Caco-2 (cell line): Measurements from ENCODE around the gene SLF2. TPM values are rescaled to one million over a fixed set of nuclear protein-coding genes. Genes with fewer than 3 reads are reported as not detected.

Experiments used
- BruUV-seq: library from RNA; stranded (reverse); fragments of 400-500 nt; replicated peaks from 2 replicates; lab custom pipeline; 2021; lab: Mats Ljungman, UMichigan
- CTCF ChIA-PET: fragments of 300-600 bp; sonication (Branson Sonifier 250); formaldehyde crosslinking; loops from one replicate; lab custom pipeline; 2022; ENCODE audit warnings: antibody characterized with exemption; lab: Charles Lee
- POLR2A ChIA-PET: fragments of 300-600 bp; sonication (Branson Sonifier 250); formaldehyde crosslinking; loops from one replicate; lab custom pipeline; 2022; ENCODE audit warnings: antibody characterized with exemption; lab: Charles Lee
- DNase-seq, 2 experiments: peaks; one replicate each; pipeline versions ENCODE4 v3.0.0 to v3.0.0-alpha.2; 2020 to 2022
- H3K27me3 ChIP-seq: replicated peaks from 2 replicates; pipeline ENCODE4 v1.6.0; 2011; ENCODE audit warnings: low read length; ENCODE audit not compliant: control insufficient read depth, insufficient read depth
- H3K36me3 ChIP-seq: 2 replicates; pipeline ENCODE4 v1.5.1; 2011; ENCODE audit warnings: low read length; ENCODE audit not compliant: control insufficient read depth, insufficient read depth
- H3K4me1 ChIP-seq: fragments of 250-450 bp; sonication (Bioruptor Pico); 2 replicates; pipeline ENCODE4 v1.5.1; 2020; ENCODE audit warnings: mild to moderate bottlenecking
- H3K4me3 ChIP-seq: 2 replicates; pipeline ENCODE4 v1.5.1; 2011; ENCODE audit warnings: low read depth, mild to moderate bottlenecking, control low read depth, low read length
- H3K9me3 ChIP-seq: fragments of 250-450 bp; sonication (Bioruptor Pico); 2 replicates; pipeline ENCODE4 v1.5.1; 2020; ENCODE audit warnings: mild to moderate bottlenecking, moderate library complexity
- H3K27ac Mint-ChIP-seq: one replicate; pipeline ENCODE4 v1.8.0; 2022; ENCODE audit warnings: mixed read lengths; ENCODE audit not compliant: unreplicated experiment
- H3K27me3 Mint-ChIP-seq: one replicate; pipeline ENCODE4 v1.8.0; 2022; ENCODE audit warnings: mixed read lengths; ENCODE audit not compliant: insufficient read depth, unreplicated experiment
- H3K36me3 Mint-ChIP-seq: one replicate; pipeline ENCODE4 v1.8.0; 2022; ENCODE audit warnings: mild to moderate bottlenecking, mixed read lengths; ENCODE audit not compliant: insufficient read depth, unreplicated experiment
- H3K4me1 Mint-ChIP-seq: one replicate; pipeline ENCODE4 v1.8.0; 2022; ENCODE audit warnings: low read depth, mixed read lengths; ENCODE audit not compliant: unreplicated experiment
- H3K4me3 Mint-ChIP-seq: one replicate; pipeline ENCODE4 v1.8.0; 2022; ENCODE audit warnings: mild to moderate bottlenecking, moderate library complexity, mixed read lengths; ENCODE audit not compliant: unreplicated experiment
- H3K9me3 Mint-ChIP-seq: one replicate; pipeline ENCODE4 v1.8.0; 2022; ENCODE audit warnings: mixed read lengths; ENCODE audit not compliant: unreplicated experiment
- CTCF ChIP-seq, 2 experiments: fragments of 200-600 bp in 1 of 2; IDR thresholded peaks; 1 replicate in 1 of 2; 2 replicates in 1 of 2; pipeline versions ENCODE4 v1.5.1 to v1.8.0; 2011 to 2022; ENCODE audit warnings: antibody characterized with exemption in 1 of 2, control low read depth in 1 of 2, inconsistent platforms in 1 of 2, low read depth in 1 of 2, low read length in 1 of 2, mild to moderate bottlenecking in 1 of 2, moderate library complexity in 1 of 2; ENCODE audit not compliant: insufficient read depth in 1 of 2, severe bottlenecking in 1 of 2, unreplicated experiment in 1 of 2
- intact Hi-C: fragments of 100-400 bp; cut with micrococcal nuclease; formaldehyde crosslinking; loops from one replicate; pipeline ENCODE4 v1.10.0; 2022; ENCODE audit not compliant: unreplicated experiment
- total RNA-seq: library from RNA; stranded (reverse); gene quantifications from 2 replicates; pipeline ENCODE4 v1.2.3, GENCODE V29; 2022

Gene SLF2
- total RNA-seq, 1 experiment from 2014 or later, result 25.2 TPM

GRCh38 chr10:100967332-100967731 lies 54.6 kb downstream of the SLF2 start:
- intact Hi-C loops, result no loop called here
- Histone ChIP-seq H3K9me3 (no peaks in the 10 kb centered on the region), H3K36me3 (peaks cover 1% of the 10 kb centered on the region), H3K4me3 (no peak overlapping the region), H3K4me1 (peaks cover 26% of the 10 kb centered on the region), H3K27me3 (no peaks in the 10 kb centered on the region)
- no peaks in the 10 kb centered on the region for H3K9me3 Mint-ChIP-seq
- no peak overlapping the region for H3K27ac Mint-ChIP-seq
- no peak overlapping the region for H3K4me3 Mint-ChIP-seq
- H3K36me3 Mint-ChIP-seq, result peaks cover 22% of the 10 kb centered on the region
- peaks cover 40% of the 10 kb centered on the region for H3K4me1 Mint-ChIP-seq
- DNase-seq, result no peak
- H3K27me3 Mint-ChIP-seq, result no peaks in the 10 kb centered on the region
- CTCF ChIA-PET, result interaction anchor here (0.6 to 1.2 kb wide), 3 partner anchors 44 to 223 kb away, joined by 3 to 8 read pairs (median 4); no protein-coding TSS in a partner anchor
- POLR2A ChIA-PET, result interaction anchor here (0.6 kb wide), 1 partner anchor 10 kb away, joined by 4 read pairs; no protein-coding TSS in a partner anchor
- no peak for TF ChIP-seq CTCF (IDR thresholded peaks at IDR 0.05; ENCODE audit: insufficient read depth in 1 of 2, low read depth in 1 of 2, low read length in 1 of 2, severe bottlenecking in 1 of 2, unreplicated experiment in 1 of 2)
- no TSS peak for BruUV-seq

- H3K4me3 ChIP-seq, result no peak overlapping the region
- peaks cover 7% of the 10 kb centered on the region for H3K36me3 ChIP-seq
- peaks cover 33% of the 10 kb centered on the region for H3K4me1 ChIP-seq
- Mint-ChIP-seq H3K4me1 (peaks cover 49% of the 10 kb centered on the region), H3K27me3 (no peaks in the 10 kb centered on the region), H3K36me3 (peaks cover 24% of the 10 kb centered on the region), H3K4me3 (peak overlapping the region; percentile 90), H3K9me3 (no peaks in the 10 kb centered on the region), H3K27ac (peak overlapping the region; percentile 86)
- no peaks in the 10 kb centered on the region for H3K27me3 ChIP-seq
- TF ChIP-seq CTCF (IDR thresholded peaks at IDR 0.05; ENCODE audit: insufficient read depth in 1 of 2, low read depth in 1 of 2, low read length in 1 of 2, severe bottlenecking in 1 of 2, unreplicated experiment in 1 of 2), result no peak
- ChIA-PET CTCF (interaction anchor here (0.6 to 2.4 kb wide), 3 partner anchors 19 to 46 kb away, joined by 3 to 12 read pairs (median 4); partner anchors contain the start of genes MRPL43 and TWNK), POLR2A (no interaction called here)
- H3K9me3 ChIP-seq, result no peaks in the 10 kb centered on the region
- BruUV-seq, result TSS peak; percentile 44
- no peak for DNase-seq
- intact Hi-C loops, result no loop called here
Observed at GRCh38 chr10:100968062-100968736, 55.4 kb downstream of the SLF2 start.

- DNase-seq, result no peak
- Histone ChIP-seq H3K9me3 (no peaks in the 10 kb centered on the region), H3K4me3 (peak overlapping the region; percentile 98), H3K27me3 (no peaks in the 10 kb centered on the region), H3K4me1 (peaks cover 33% of the 10 kb centered on the region), H3K36me3 (peaks cover 8% of the 10 kb centered on the region)
- peaks cover 29% of the 10 kb centered on the region for H3K36me3 Mint-ChIP-seq
- BruUV-seq, result no TSS peak
- no peak for TF ChIP-seq CTCF (IDR thresholded peaks at IDR 0.05; ENCODE audit: insufficient read depth in 1 of 2, low read depth in 1 of 2, low read length in 1 of 2, severe bottlenecking in 1 of 2, unreplicated experiment in 1 of 2)
- intact Hi-C loops, result no loop called here
- CTCF ChIA-PET, result interaction anchor here (0.6 to 2.4 kb wide), 3 partner anchors 18 to 45 kb away, joined by 3 to 12 read pairs (median 3); partner anchors contain the start of genes MRPL43 and TWNK
- peak overlapping the region; percentile 90 for H3K4me3 Mint-ChIP-seq
- H3K4me1 Mint-ChIP-seq, result peaks cover 50% of the 10 kb centered on the region
- POLR2A ChIA-PET, result no interaction called here
- H3K27me3 Mint-ChIP-seq, result no peaks in the 10 kb centered on the region
- no peaks in the 10 kb centered on the region for H3K9me3 Mint-ChIP-seq
- peak overlapping the region; percentile 86 for H3K27ac Mint-ChIP-seq
Observed at GRCh38 chr10:100968863-100969186, 56.1 kb downstream of the SLF2 start.
